A549 (cell line): ENCODE results near the gene DYRK1A. TPM values are rescaled to one million over a fixed set of nuclear protein-coding genes. Genes with fewer than 3 reads are reported as not detected.

Experiments used
- ATAC-seq, 2 experiments: fragments of 200-7000 bp in 1 of 2; fragments of >200 bp in 1 of 2; cut with Nextera tagmentation in 1 of 2; cut with Tn5 transposase in 1 of 2; 3 replicates each; pipeline versions ENCODE4 v1.8.0 to v1.9.1; 2018 to 2020; ENCODE audit warnings: mild to moderate bottlenecking in 1 of 2, moderate library complexity in 1 of 2
- CTCF ChIA-PET: fragments of 300-600 bp; sonication (Branson Sonifier 250); formaldehyde crosslinking; extraction: SDS; loops from one replicate; lab custom pipeline; 2021; ENCODE audit warnings: antibody characterized with exemption, inconsistent platforms; lab: Yijun Ruan, JAX
- POLR2A ChIA-PET: fragments of 350-600 bp; formaldehyde crosslinking; extraction: SDS; loops from one replicate; lab custom pipeline; 2021; ENCODE audit warnings: antibody characterized with exemption, inconsistent platforms; lab: Yijun Ruan, JAX
- DNase-seq, 2 experiments: peaks; one replicate each; pipeline versions ENCODE4 v3.0.0 to v3.0.0-alpha.2; 2011 to 2016; ENCODE audit warnings: low read depth in 1 of 2, low spot score in 1 of 2
- FAIRE-seq: peaks from 2 replicates; lab custom pipeline; 2011; peaks lifted over from hg19 to GRCh38; lab: Jason Lieb, UNC
- H3K27ac ChIP-seq, 2 experiments: fragments of >200 bp; sonication (Bioruptor Twin); formaldehyde crosslinking; 3 replicates each; pipeline ENCODE4 v1.5.1; 2016 to 2017
- H3K4me1 ChIP-seq: fragments of >200 bp; sonication (Bioruptor Twin); formaldehyde crosslinking; 3 replicates; pipeline ENCODE4 v1.6.1; 2016
- H3K4me2 ChIP-seq: fragments of >200 bp; sonication (Bioruptor Twin); formaldehyde crosslinking; 3 replicates; pipeline ENCODE4 v1.6.1; 2016
- H3K4me3 ChIP-seq: fragments of >200 bp; sonication (Bioruptor Twin); formaldehyde crosslinking; 3 replicates; pipeline ENCODE4 v1.5.1; 2016
- H3K9me3 ChIP-seq: fragments of >200 bp; sonication (Bioruptor Twin); formaldehyde crosslinking; 3 replicates; pipeline ENCODE4 v1.6.1; 2016
- BHLHE40 ChIP-seq: IDR thresholded peaks from 2 replicates; pipeline ENCODE4 v1.6.1; 2012; ENCODE audit warnings: low read depth, low read length, inconsistent platforms
- CBX2 ChIP-seq: fragments of 200-600 bp; sonication (generic); IDR thresholded peaks from 2 replicates; pipeline ENCODE4 v1.6.1; 2016; ENCODE audit warnings: low read depth, mild to moderate bottlenecking, borderline replicate concordance
- CBX8 ChIP-seq: fragments of 200-600 bp; sonication (generic); IDR thresholded peaks from 2 replicates; pipeline ENCODE4 v1.6.1; 2016
- CEBPB ChIP-seq, 2 experiments: fragments of >200 bp in 1 of 2; sonication (Bioruptor Twin) in 1 of 2; formaldehyde crosslinking in 1 of 2; IDR thresholded peaks; 2 replicates each; pipeline ENCODE4 v1.6.1; 2012 to 2016
- CHD2 ChIP-seq: fragments of 150-350 bp; IDR thresholded peaks from 2 replicates; pipeline ENCODE4 v1.6.1; 2014; ENCODE audit warnings: low read length; ENCODE audit not compliant: partially characterized antibody
- E2F6 ChIP-seq: IDR thresholded peaks from 2 replicates; pipeline ENCODE4 v1.6.1; 2012; ENCODE audit warnings: low read depth, borderline replicate concordance
- EHMT2 ChIP-seq: fragments of 200-600 bp; sonication (generic); IDR thresholded peaks from 2 replicates; pipeline ENCODE4 v1.6.1; 2016; ENCODE audit warnings: antibody characterized with exemption, low read depth, mild to moderate bottlenecking, moderate library complexity
- FOXS1 ChIP-seq: fragments of 250-450 bp; sonication (Bioruptor Pico); IDR thresholded peaks from 2 replicates; pipeline ENCODE4 v1.5.0; 2020; ENCODE audit warnings: mild to moderate bottlenecking, moderate library complexity
- HDAC2 ChIP-seq: fragments of 200-600 bp; sonication (generic); IDR thresholded peaks from 2 replicates; pipeline ENCODE4 v1.6.1; 2016
- HOXB5 ChIP-seq: fragments of 250-450 bp; sonication (Bioruptor Pico); IDR thresholded peaks from 2 replicates; pipeline ENCODE4 v1.5.0; 2020; ENCODE audit warnings: mild to moderate bottlenecking, moderate library complexity
- MAFK ChIP-seq: fragments of 450-650 bp; IDR thresholded peaks from 2 replicates; pipeline ENCODE4 v1.6.1; 2014; ENCODE audit not compliant: partially characterized antibody
- MAZ ChIP-seq: fragments of 150-350 bp; IDR thresholded peaks from 2 replicates; pipeline ENCODE4 v1.6.1; 2014; ENCODE audit warnings: antibody characterized with exemption, low read depth, low read length, borderline replicate concordance
- MYC ChIP-seq: IDR thresholded peaks from 2 replicates; pipeline ENCODE4 v1.6.1; 2012; ENCODE audit warnings: mild to moderate bottlenecking, inconsistent platforms, low read length, improper control_type of control experiment, borderline replicate concordance
- NR3C1 ChIP-seq: fragments of >200 bp; sonication (Bioruptor Twin); formaldehyde crosslinking; IDR thresholded peaks from 3 replicates; pipeline ENCODE4 v1.6.1; 2017
- PHF8 ChIP-seq: fragments of 200-600 bp; sonication (generic); IDR thresholded peaks from 2 replicates; pipeline ENCODE4 v1.6.1; 2016; ENCODE audit warnings: low read depth, mild to moderate bottlenecking, antibody characterized with exemption, moderate library complexity, borderline replicate concordance
- POLR2AphosphoS2 ChIP-seq: conservative IDR thresholded peaks from 2 replicates; pipeline ENCODE4 v1.6.1; 2012; ENCODE audit warnings: low read length, improper control_type of control experiment, inconsistent platforms
- RAD21 ChIP-seq, 2 experiments: fragments of >200 bp in 1 of 2; sonication (Bioruptor Twin) in 1 of 2; formaldehyde crosslinking in 1 of 2; IDR thresholded peaks in 1 of 2; conservative IDR thresholded peaks in 1 of 2; 2 replicates in 1 of 2; 3 replicates in 1 of 2; pipeline ENCODE4 v1.6.1; 2012 to 2018; ENCODE audit warnings: inconsistent platforms in 1 of 2
- RARB ChIP-seq: fragments of 250-450 bp; sonication (Bioruptor Pico); IDR thresholded peaks from 2 replicates; pipeline ENCODE4 v1.8.0; 2021; ENCODE audit warnings: mild to moderate bottlenecking, moderate library complexity
- RNF2 ChIP-seq: fragments of 200-600 bp; sonication (generic); IDR thresholded peaks from 2 replicates; pipeline ENCODE4 v1.6.1; 2016; ENCODE audit warnings: low read depth, mild to moderate bottlenecking, antibody characterized with exemption, moderate library complexity, borderline replicate concordance
- SMC3 ChIP-seq: fragments of >200 bp; sonication (Bioruptor Twin); formaldehyde crosslinking; IDR thresholded peaks from 3 replicates; pipeline ENCODE4 v1.6.1; 2018; ENCODE audit warnings: inconsistent platforms
- SREBF2 ChIP-seq: fragments of 450-650 bp; IDR thresholded peaks from 2 replicates; pipeline ENCODE4 v1.6.1; 2014; ENCODE audit warnings: mild to moderate bottlenecking, moderate library complexity
- TFCP2L1 ChIP-seq: fragments of 250-450 bp; sonication (Bioruptor Pico); IDR thresholded peaks from 2 replicates; pipeline ENCODE4 v1.5.0; 2021; ENCODE audit warnings: mild to moderate bottlenecking
- TP53 ChIP-seq: fragments of 250-450 bp; sonication (Bioruptor Pico); IDR thresholded peaks from 2 replicates; pipeline ENCODE4 v1.5.0; 2021; ENCODE audit warnings: mild to moderate bottlenecking, moderate library complexity
- USF2 ChIP-seq: fragments of 450-650 bp; IDR thresholded peaks from 2 replicates; pipeline ENCODE4 v1.6.1; 2014; ENCODE audit warnings: antibody characterized with exemption
- WGBS: methylation state at CpG from one replicate; pipeline ENCODE4 v1.1.6; 2017; ENCODE audit errors: missing lambda C conversion rate; 5-methylcytosine and 5-hydroxymethylcytosine counted together
- polyA plus RNA-seq, 4 experiments: library from polyadenylated mRNA; depleted of rRNA in 3 of 4; stranded (reverse); fragments of >200 nt; fragmentation: RNase III in 1 of 4; extraction: RNeasy Plus Mini Kit Qiagen cat#74134 plus additional on column Dnase treatment in 1 of 4; gene quantifications; 2 replicates in 3 of 4; 3 replicates in 1 of 4; pipeline ENCODE4 v1.2.3, GENCODE V29; 2011 to 2017
- TF ChIP-seq, protein P1 (sequence below): fragments of 250-450 bp; sonication (Bioruptor Pico); IDR thresholded peaks from 2 replicates; pipeline ENCODE4 v1.5.0; 2021; ENCODE audit warnings: mild to moderate bottlenecking, moderate library complexity, borderline replicate concordance
- TF ChIP-seq, protein P2 (sequence below): IDR thresholded peaks from 2 replicates; pipeline ENCODE4 v1.6.1; 2012
- TF ChIP-seq, protein P3 (sequence below): fragments of 200-600 bp; sonication (generic); IDR thresholded peaks from 2 replicates; pipeline ENCODE4 v1.6.1; 2016; ENCODE audit warnings: antibody characterized with exemption, mild to moderate bottlenecking, moderate library complexity

The DYRK1A gene
- polyA plus RNA-seq, 2 of the 4 experiments (the other 2 are of a cell fraction): 12.7 to 29.4 TPM

DNA sequence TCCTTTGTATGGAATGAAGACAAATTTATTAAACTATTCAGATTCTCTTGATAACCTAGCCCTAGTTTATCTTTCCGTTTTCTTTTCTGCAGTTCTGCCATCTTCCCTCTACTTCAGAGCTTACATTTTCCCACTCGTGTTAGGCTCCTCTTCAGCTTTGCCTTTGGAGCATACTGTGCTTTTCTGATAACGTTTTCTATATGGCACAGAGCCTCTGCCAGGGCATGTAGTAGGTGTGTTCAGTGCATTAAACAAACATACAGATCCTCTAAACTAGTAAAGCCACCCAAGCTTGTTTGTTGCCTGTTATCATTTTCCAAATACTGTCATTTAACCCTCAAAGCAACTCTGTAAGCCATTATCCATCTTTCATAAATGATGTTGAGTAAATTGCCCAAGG lies 25.1 kb downstream of the DYRK1A start:
- no peak overlapping the region for H3K27ac ChIP-seq
- no peak for ATAC-seq
- no peaks in the 10 kb centered on the region for H3K9me3 ChIP-seq
- no peak for FAIRE-seq
- ChIA-PET CTCF (interaction anchor here (1.1 kb wide), 1 partner anchor 9 kb away, joined by 4 read pairs; no protein-coding TSS in a partner anchor), POLR2A (no interaction called here)
- TF ChIP-seq, protein P1, sequence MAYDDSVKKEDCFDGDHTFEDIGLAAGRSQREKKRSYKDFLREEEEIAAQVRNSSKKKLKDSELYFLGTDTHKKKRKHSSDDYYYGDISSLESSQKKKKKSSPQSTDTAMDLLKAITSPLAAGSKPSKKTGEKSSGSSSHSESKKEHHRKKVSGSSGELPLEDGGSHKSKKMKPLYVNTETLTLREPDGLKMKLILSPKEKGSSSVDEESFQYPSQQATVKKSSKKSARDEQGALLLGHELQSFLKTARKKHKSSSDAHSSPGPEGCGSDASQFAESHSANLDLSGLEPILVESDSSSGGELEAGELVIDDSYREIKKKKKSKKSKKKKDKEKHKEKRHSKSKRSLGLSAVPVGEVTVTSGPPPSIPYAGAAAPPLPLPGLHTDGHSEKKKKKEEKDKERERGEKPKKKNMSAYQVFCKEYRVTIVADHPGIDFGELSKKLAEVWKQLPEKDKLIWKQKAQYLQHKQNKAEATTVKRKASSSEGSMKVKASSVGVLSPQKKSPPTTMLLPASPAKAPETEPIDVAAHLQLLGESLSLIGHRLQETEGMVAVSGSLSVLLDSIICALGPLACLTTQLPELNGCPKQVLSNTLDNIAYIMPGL (CRISPR knock-in tag): no peak
- TF ChIP-seq CEBPB (IDR thresholded peaks at IDR 0.05) (no peak), RAD21 (conservative IDR thresholded peaks at IDR 0.05 in 1 of 2, IDR thresholded peaks at IDR 0.05 in 1 of 2) (no peak), POLR2AphosphoS2 (no peak), FOXS1 (CRISPR knock-in tag) (no peak), RNF2 (no peak), SREBF2 (no peak), CBX8 (no peak), PHF8 (no peak), E2F6 (no peak), TP53 (CRISPR knock-in tag) (no peak), SMC3 (no peak), CHD2 (no peak), HOXB5 (no peak), MAZ (no peak)
- TF ChIP-seq, protein P2, sequence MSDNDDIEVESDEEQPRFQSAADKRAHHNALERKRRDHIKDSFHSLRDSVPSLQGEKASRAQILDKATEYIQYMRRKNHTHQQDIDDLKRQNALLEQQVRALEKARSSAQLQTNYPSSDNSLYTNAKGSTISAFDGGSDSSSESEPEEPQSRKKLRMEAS: no peak
- no peak for DNase-seq
- H3K4me1 ChIP-seq: peaks cover 3% of the 10 kb centered on the region; the same call in 1 of the 3 replicates
- H3K4me3 ChIP-seq: no peak overlapping the region
- H3K4me2 ChIP-seq: no peak overlapping the region
- 74% methylated on average over 3 of the region's 3 CpGs for WGBS

- Histone ChIP-seq H3K27ac (no peak overlapping the region), H3K4me2 (no peak overlapping the region), H3K9me3 (no peaks in the 10 kb centered on the region), H3K4me1 (0 out of 3 replicates have a peak, but pooled peaks cover 3% of the 10 kb centered on the region), H3K4me3 (no peak overlapping the region)
- ATAC-seq: no peak
- no peak for FAIRE-seq
- no peak for DNase-seq
- ChIA-PET CTCF (no interaction called here), POLR2A (no interaction called here)
- TF ChIP-seq E2F6: no peak
- no peak for TF ChIP-seq MYC
- TF ChIP-seq MAFK: no peak
- no peak for TF ChIP-seq CHD2
- no peak for TF ChIP-seq BHLHE40
- 92% methylated on average over 4 of the region's 4 CpGs for WGBS
Observed at GRCh38 chr21:37392441-37392840, 25.9 kb downstream of the DYRK1A start.

- FAIRE-seq (no peak), DNase-seq (no peak), ATAC-seq (no peak)
- ChIA-PET CTCF (no interaction called here), POLR2A (no interaction called here)
- no peak overlapping the region for H3K27ac ChIP-seq
- 0 out of 3 replicates have a peak, but pooled peaks cover 3% of the 10 kb centered on the region for H3K4me1 ChIP-seq
- 95% methylated on average over 2 of the region's 2 CpGs for whole genome bisulfite sequencing
- no peaks in the 10 kb centered on the region for H3K9me3 ChIP-seq
- no peak overlapping the region for H3K4me3 ChIP-seq
- no peak overlapping the region for H3K4me2 ChIP-seq
- no peak for TF ChIP-seq NR3C1
- no peak for TF ChIP-seq EHMT2
- no peak for TF ChIP-seq USF2
- no peak for TF ChIP-seq FOXS1 (CRISPR knock-in tag)
- TF ChIP-seq TFCP2L1 (CRISPR knock-in tag): no peak
- TF ChIP-seq, protein P3, sequence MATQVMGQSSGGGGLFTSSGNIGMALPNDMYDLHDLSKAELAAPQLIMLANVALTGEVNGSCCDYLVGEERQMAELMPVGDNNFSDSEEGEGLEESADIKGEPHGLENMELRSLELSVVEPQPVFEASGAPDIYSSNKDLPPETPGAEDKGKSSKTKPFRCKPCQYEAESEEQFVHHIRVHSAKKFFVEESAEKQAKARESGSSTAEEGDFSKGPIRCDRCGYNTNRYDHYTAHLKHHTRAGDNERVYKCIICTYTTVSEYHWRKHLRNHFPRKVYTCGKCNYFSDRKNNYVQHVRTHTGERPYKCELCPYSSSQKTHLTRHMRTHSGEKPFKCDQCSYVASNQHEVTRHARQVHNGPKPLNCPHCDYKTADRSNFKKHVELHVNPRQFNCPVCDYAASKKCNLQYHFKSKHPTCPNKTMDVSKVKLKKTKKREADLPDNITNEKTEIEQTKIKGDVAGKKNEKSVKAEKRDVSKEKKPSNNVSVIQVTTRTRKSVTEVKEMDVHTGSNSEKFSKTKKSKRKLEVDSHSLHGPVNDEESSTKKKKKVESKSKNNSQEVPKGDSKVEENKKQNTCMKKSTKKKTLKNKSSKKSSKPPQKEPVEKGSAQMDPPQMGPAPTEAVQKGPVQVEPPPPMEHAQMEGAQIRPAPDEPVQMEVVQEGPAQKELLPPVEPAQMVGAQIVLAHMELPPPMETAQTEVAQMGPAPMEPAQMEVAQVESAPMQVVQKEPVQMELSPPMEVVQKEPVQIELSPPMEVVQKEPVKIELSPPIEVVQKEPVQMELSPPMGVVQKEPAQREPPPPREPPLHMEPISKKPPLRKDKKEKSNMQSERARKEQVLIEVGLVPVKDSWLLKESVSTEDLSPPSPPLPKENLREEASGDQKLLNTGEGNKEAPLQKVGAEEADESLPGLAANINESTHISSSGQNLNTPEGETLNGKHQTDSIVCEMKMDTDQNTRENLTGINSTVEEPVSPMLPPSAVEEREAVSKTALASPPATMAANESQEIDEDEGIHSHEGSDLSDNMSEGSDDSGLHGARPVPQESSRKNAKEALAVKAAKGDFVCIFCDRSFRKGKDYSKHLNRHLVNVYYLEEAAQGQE: no peak
- no peak for TF ChIP-seq HDAC2
- TF ChIP-seq RARB: no peak
- TF ChIP-seq HOXB5: no peak
- no peak for TF ChIP-seq CBX2
Observed at GRCh38 chr21:37393030-37393429, 26.5 kb downstream of the DYRK1A start.
